ENCODE measurements around the gene ALK. TPM values are rescaled to one million over a fixed set of nuclear protein-coding genes. Genes with fewer than 3 reads are reported as not detected.

The ALK gene
- polyA plus RNA-seq, 4 donors: 0.04 to 0.98 TPM; not detected in 2

- H3K4me1 ChIP-seq (ENCODE audit: control insufficient read depth in 3 of 3, insufficient read depth in 2 of 3, low read depth in 1 of 3, low read length in 2 of 3): peaks cover 0 to 9% (median 0%) of the 10 kb centered on the region in 3 donors
- no peaks in the 10 kb centered on the region for H3K9me3 ChIP-seq (ENCODE audit: control insufficient read depth in 2 of 2, insufficient read depth in 1 of 2, low read depth in 1 of 2, low read length in 1 of 2)
- WGBS, 3 donors: 79 to 88% (median 86%) methylated on average over 6 of the region's 6 CpGs
- DNase-seq: no peak
- H3K36me3 ChIP-seq (ENCODE audit: control insufficient read depth in 3 of 3, insufficient read depth in 2 of 3, low read depth in 1 of 3, low read length in 3 of 3): no peaks in the 10 kb centered on the region
- no peaks in the 10 kb centered on the region for H3K27me3 ChIP-seq (ENCODE audit: control insufficient read depth in 3 of 3, insufficient read depth in 3 of 3, low read length in 3 of 3)
- H3K4me3 ChIP-seq (ENCODE audit: low read depth in 1 of 3, low read length in 3 of 3): no peak overlapping the region
- H3K27ac ChIP-seq (ENCODE audit: low read depth in 1 of 3, low read length in 2 of 3): no peak overlapping the region
- no peak for FAIRE-seq
Observed at GRCh38 chr2:29619689-29620088, 301.7 kb downstream of the ALK start.

- no peaks in the 10 kb centered on the region for H3K9me3 ChIP-seq (ENCODE audit: control insufficient read depth in 2 of 2, insufficient read depth in 1 of 2, low read depth in 1 of 2, low read length in 1 of 2)
- peaks cover 0 to 9% (median 0%) of the 10 kb centered on the region in 3 donors for H3K4me1 ChIP-seq (ENCODE audit: control insufficient read depth in 3 of 3, insufficient read depth in 2 of 3, low read depth in 1 of 3, low read length in 2 of 3)
- DNase-seq (peak; percentile 77 to 84), FAIRE-seq (no peak)
- no peaks in the 10 kb centered on the region for H3K36me3 ChIP-seq (ENCODE audit: control insufficient read depth in 3 of 3, insufficient read depth in 2 of 3, low read depth in 1 of 3, low read length in 3 of 3)
- no peak overlapping the region for H3K27ac ChIP-seq (ENCODE audit: low read depth in 1 of 3, low read length in 2 of 3)
- H3K27me3 ChIP-seq (ENCODE audit: control insufficient read depth in 3 of 3, insufficient read depth in 3 of 3, low read length in 3 of 3): no peaks in the 10 kb centered on the region
- WGBS, 3 donors: 29 to 60% (median 34%) methylated on average over 2 of the region's 2 CpGs
- no peak overlapping the region for H3K4me3 ChIP-seq (ENCODE audit: low read depth in 1 of 3, low read length in 3 of 3)
Observed at GRCh38 chr2:29618024-29618423, 303.4 kb downstream of the ALK start.

GRCh38 chr2:29617351-29617750, 304.0 kb downstream of the ALK start:
- Histone ChIP-seq H3K9me3 (ENCODE audit: control insufficient read depth in 2 of 2, insufficient read depth in 1 of 2, low read depth in 1 of 2, low read length in 1 of 2) (no peaks in the 10 kb centered on the region), H3K4me1 (ENCODE audit: control insufficient read depth in 3 of 3, insufficient read depth in 2 of 3, low read depth in 1 of 3, low read length in 2 of 3) (peaks cover 0 to 9% (median 0%) of the 10 kb centered on the region in 3 donors), H3K27ac (ENCODE audit: low read depth in 1 of 3, low read length in 2 of 3) (no peak overlapping the region), H3K36me3 (ENCODE audit: control insufficient read depth in 3 of 3, insufficient read depth in 2 of 3, low read depth in 1 of 3, low read length in 3 of 3) (no peaks in the 10 kb centered on the region), H3K4me3 (ENCODE audit: low read depth in 1 of 3, low read length in 3 of 3) (no peak overlapping the region), H3K27me3 (ENCODE audit: control insufficient read depth in 3 of 3, insufficient read depth in 3 of 3, low read length in 3 of 3) (no peaks in the 10 kb centered on the region)
- DNase-seq: no peak
- FAIRE-seq: no peak
- WGBS, 3 donors: 71 to 76% (median 75%) methylated on average over 3 of the region's 3 CpGs

GRCh38 chr2:29616569-29616968, 304.8 kb downstream of the ALK start:
- Histone ChIP-seq H3K27me3 (ENCODE audit: control insufficient read depth in 3 of 3, insufficient read depth in 3 of 3, low read length in 3 of 3) (no peaks in the 10 kb centered on the region), H3K9me3 (ENCODE audit: control insufficient read depth in 2 of 2, insufficient read depth in 1 of 2, low read depth in 1 of 2, low read length in 1 of 2) (no peaks in the 10 kb centered on the region), H3K4me3 (ENCODE audit: low read depth in 1 of 3, low read length in 3 of 3) (no peak overlapping the region), H3K36me3 (ENCODE audit: control insufficient read depth in 3 of 3, insufficient read depth in 2 of 3, low read depth in 1 of 3, low read length in 3 of 3) (no peaks in the 10 kb centered on the region), H3K27ac (ENCODE audit: low read depth in 1 of 3, low read length in 2 of 3) (no peak overlapping the region), H3K4me1 (ENCODE audit: control insufficient read depth in 3 of 3, insufficient read depth in 2 of 3, low read depth in 1 of 3, low read length in 2 of 3) (peaks cover 0 to 9% (median 0%) of the 10 kb centered on the region in 3 donors)
- DNase-seq (no peak), FAIRE-seq (no peak)
- WGBS, 3 donors: 41 to 79% (median 53%) methylated on average over 1 of the region's 1 CpG

GRCh38 chr2:29615841-29616240, 305.5 kb downstream of the ALK start:
- Histone ChIP-seq H3K9me3 (ENCODE audit: control insufficient read depth in 2 of 2, insufficient read depth in 1 of 2, low read depth in 1 of 2, low read length in 1 of 2) (no peaks in the 10 kb centered on the region), H3K4me1 (ENCODE audit: control insufficient read depth in 3 of 3, insufficient read depth in 2 of 3, low read depth in 1 of 3, low read length in 2 of 3) (peaks cover 0 to 9% (median 0%) of the 10 kb centered on the region in 3 donors), H3K27me3 (ENCODE audit: control insufficient read depth in 3 of 3, insufficient read depth in 3 of 3, low read length in 3 of 3) (no peaks in the 10 kb centered on the region), H3K4me3 (ENCODE audit: low read depth in 1 of 3, low read length in 3 of 3) (no peak overlapping the region), H3K36me3 (ENCODE audit: control insufficient read depth in 3 of 3, insufficient read depth in 2 of 3, low read depth in 1 of 3, low read length in 3 of 3) (no peaks in the 10 kb centered on the region), H3K27ac (ENCODE audit: low read depth in 1 of 3, low read length in 2 of 3) (no peak overlapping the region)
- DNase-seq (no peak), FAIRE-seq (no peak)
- 82 to 88% (median 82%) methylated on average over 6 of the region's 6 CpGs for WGBS, 3 donors

GRCh38 chr2:29615183-29615582, 306.2 kb downstream of the ALK start:
- 79 to 88% (median 83%) methylated on average over 5 of the region's 5 CpGs for WGBS, 3 donors
- H3K9me3 ChIP-seq (ENCODE audit: control insufficient read depth in 2 of 2, insufficient read depth in 1 of 2, low read depth in 1 of 2, low read length in 1 of 2): no peaks in the 10 kb centered on the region
- H3K4me3 ChIP-seq (ENCODE audit: low read depth in 1 of 3, low read length in 3 of 3): no peak overlapping the region
- H3K4me1 ChIP-seq (ENCODE audit: control insufficient read depth in 3 of 3, insufficient read depth in 2 of 3, low read depth in 1 of 3, low read length in 2 of 3): peaks cover 0 to 9% (median 0%) of the 10 kb centered on the region in 3 donors
- H3K36me3 ChIP-seq (ENCODE audit: control insufficient read depth in 3 of 3, insufficient read depth in 2 of 3, low read depth in 1 of 3, low read length in 3 of 3): no peaks in the 10 kb centered on the region
- no peak for FAIRE-seq
- H3K27ac ChIP-seq (ENCODE audit: low read depth in 1 of 3, low read length in 2 of 3): no peak overlapping the region
- DNase-seq: no peak
- H3K27me3 ChIP-seq (ENCODE audit: control insufficient read depth in 3 of 3, insufficient read depth in 3 of 3, low read length in 3 of 3): no peaks in the 10 kb centered on the region

GRCh38 chr2:29614295-29614830, 307.0 kb downstream of the ALK start:
- DNase-seq (no peak), FAIRE-seq (no peak)
- Histone ChIP-seq H3K4me1 (ENCODE audit: control insufficient read depth in 3 of 3, insufficient read depth in 2 of 3, low read depth in 1 of 3, low read length in 2 of 3) (peaks cover 0 to 9% (median 0%) of the 10 kb centered on the region in 3 donors), H3K9me3 (ENCODE audit: control insufficient read depth in 2 of 2, insufficient read depth in 1 of 2, low read depth in 1 of 2, low read length in 1 of 2) (no peaks in the 10 kb centered on the region), H3K4me3 (ENCODE audit: low read depth in 1 of 3, low read length in 3 of 3) (no peak overlapping the region), H3K27ac (ENCODE audit: low read depth in 1 of 3, low read length in 2 of 3) (no peak overlapping the region), H3K27me3 (ENCODE audit: control insufficient read depth in 3 of 3, insufficient read depth in 3 of 3, low read length in 3 of 3) (no peaks in the 10 kb centered on the region), H3K36me3 (ENCODE audit: control insufficient read depth in 3 of 3, insufficient read depth in 2 of 3, low read depth in 1 of 3, low read length in 3 of 3) (no peaks in the 10 kb centered on the region)
- 85 to 93% (median 88%) methylated on average over 6 of the region's 6 CpGs for WGBS, 3 donors

- H3K4me3 ChIP-seq (ENCODE audit: low read depth in 1 of 3, low read length in 3 of 3): no peak overlapping the region
- no peaks in the 10 kb centered on the region for H3K9me3 ChIP-seq (ENCODE audit: control insufficient read depth in 2 of 2, insufficient read depth in 1 of 2, low read depth in 1 of 2, low read length in 1 of 2)
- H3K27ac ChIP-seq (ENCODE audit: low read depth in 1 of 3, low read length in 2 of 3): no peak overlapping the region
- DNase-seq (no peak), FAIRE-seq (no peak)
- no peaks in the 10 kb centered on the region for H3K27me3 ChIP-seq (ENCODE audit: control insufficient read depth in 3 of 3, insufficient read depth in 3 of 3, low read length in 3 of 3)
- no peaks in the 10 kb centered on the region for H3K36me3 ChIP-seq (ENCODE audit: control insufficient read depth in 3 of 3, insufficient read depth in 2 of 3, low read depth in 1 of 3, low read length in 3 of 3)
- peaks cover 0 to 9% (median 0%) of the 10 kb centered on the region in 3 donors for H3K4me1 ChIP-seq (ENCODE audit: control insufficient read depth in 3 of 3, insufficient read depth in 2 of 3, low read depth in 1 of 3, low read length in 2 of 3)
- 76 to 93% (median 91%) methylated on average over 8 of the region's 8 CpGs for WGBS, 3 donors
Observed at GRCh38 chr2:29613792-29614266, 307.6 kb downstream of the ALK start.

GRCh38 chr2:29613067-29613466, 308.3 kb downstream of the ALK start:
- no peak for DNase-seq
- FAIRE-seq: no peak
- no peaks in the 10 kb centered on the region for H3K36me3 ChIP-seq (ENCODE audit: control insufficient read depth in 3 of 3, insufficient read depth in 2 of 3, low read depth in 1 of 3, low read length in 3 of 3)
- 89 to 92% (median 91%) methylated on average over 3 of the region's 3 CpGs for WGBS, 3 donors
- H3K4me3 ChIP-seq (ENCODE audit: low read depth in 1 of 3, low read length in 3 of 3): no peak overlapping the region
- H3K27ac ChIP-seq (ENCODE audit: low read depth in 1 of 3, low read length in 2 of 3): no peak overlapping the region
- peaks cover 0 to 9% (median 0%) of the 10 kb centered on the region in 3 donors for H3K4me1 ChIP-seq (ENCODE audit: control insufficient read depth in 3 of 3, insufficient read depth in 2 of 3, low read depth in 1 of 3, low read length in 2 of 3)
- no peaks in the 10 kb centered on the region for H3K9me3 ChIP-seq (ENCODE audit: control insufficient read depth in 2 of 2, insufficient read depth in 1 of 2, low read depth in 1 of 2, low read length in 1 of 2)
- H3K27me3 ChIP-seq (ENCODE audit: control insufficient read depth in 3 of 3, insufficient read depth in 3 of 3, low read length in 3 of 3): no peaks in the 10 kb centered on the region
